ENCODE measurements around the gene GMDS. TPM values are rescaled to one million over a fixed set of nuclear protein-coding genes. Genes with fewer than 3 reads are reported as not detected.

The GMDS gene
- total RNA-seq, 1 experiment from 2014 or later, result 27.6 TPM

GRCh38 chr6:1729133-1729749, 516.2 kb downstream of the GMDS start:
- Histone ChIP-seq H3K9ac (ENCODE audit: extremely low read depth, insufficient read length, low read length) (no peak overlapping the region), H3K23me2 (ENCODE audit: insufficient read length, low read depth, low read length, poor library complexity, severe bottlenecking) (no peaks in the 10 kb centered on the region), H3K56ac (ENCODE audit: insufficient read length, low read depth, low read length) (no peak overlapping the region), H2AK5ac (ENCODE audit: insufficient read length, low read length) (no peak overlapping the region), H3K4ac (ENCODE audit: low read depth, low read length) (no peak overlapping the region), H2BK5ac (ENCODE audit: insufficient read length, low read length) (no peak overlapping the region), H2BK15ac (ENCODE audit: low read depth, low read length) (no peak overlapping the region), H2AFZ (ENCODE audit: low read length) (no peak overlapping the region), H3K23ac (ENCODE audit: insufficient read length, low read depth, low read length) (no peak overlapping the region), H2BK120ac (ENCODE audit: low read depth, low read length, poor library complexity, severe bottlenecking) (no peak overlapping the region), H3K27ac (ENCODE audit: insufficient read length, low read depth, low read length) (no peak overlapping the region), H3K79me2 (ENCODE audit: insufficient read depth, low read length) (no peaks in the 10 kb centered on the region), H3K79me1 (ENCODE audit: insufficient read depth, low read depth, low read length, poor library complexity, severe bottlenecking) (no peaks in the 10 kb centered on the region), H2BK12ac (ENCODE audit: insufficient read length, low read depth, low read length) (no peak overlapping the region), H3K4me1 (ENCODE audit: insufficient read depth, low read length) (0 out of 2 replicates have a peak, but pooled peaks cover 2% of the 10 kb centered on the region), H3K9me3 (ENCODE audit: control insufficient read depth, low read depth, low read length) (no peaks in the 10 kb centered on the region), H4K5ac (ENCODE audit: insufficient read length, low read depth, low read length) (no peak overlapping the region), H3K27me3 (ENCODE audit: insufficient read depth, low read length) (no peaks in the 10 kb centered on the region), H3K18ac (ENCODE audit: insufficient read length, low read depth, low read length) (no peak overlapping the region), H4K91ac (ENCODE audit: insufficient read length, low read depth, low read length) (no peak overlapping the region), H3K4me2 (ENCODE audit: insufficient read depth, insufficient read length, low read length) (no peak overlapping the region), H2BK20ac (ENCODE audit: low read depth, low read length, poor library complexity, severe bottlenecking) (no peak overlapping the region), H3T11ph (ENCODE audit: low read length) (no peak overlapping the region), H3K14ac (ENCODE audit: insufficient read depth, low read length) (no peak overlapping the region), H4K8ac (replicated peaks; ENCODE audit: insufficient read length, low read depth, low read length) (no peak overlapping the region), H4K20me1 (ENCODE audit: control insufficient read depth, insufficient read depth, insufficient read length) (no peaks in the 10 kb centered on the region)
- no peak overlapping the region for H3K4me3 Mint-ChIP-seq
- H3K36me3 Mint-ChIP-seq (ENCODE audit: insufficient read depth in 1 of 3, low read depth in 3 of 3), result no peaks in the 10 kb centered on the region; a peak in 1 of 7 replicates
- peaks cover 28 to 33% of the 10 kb centered on the region in 2 experiments for H3K4me1 Mint-ChIP-seq
- DNase-seq, result no peak
- H3K27me3 Mint-ChIP-seq (ENCODE audit: low read depth), result no peaks in the 10 kb centered on the region; the same call in 1 of the 2 replicates
- H3K27ac Mint-ChIP-seq, result no peak overlapping the region
- WGBS (ENCODE audit: extremely low coverage, insufficient read length, low lambda C conversion rate), result no CpG with 5 or more reads among the region's 7 CpGs
- H3K9me3 Mint-ChIP-seq, result no peaks in the 10 kb centered on the region; a peak in 1 of 5 replicates
- TF ChIP-seq, protein P1, sequence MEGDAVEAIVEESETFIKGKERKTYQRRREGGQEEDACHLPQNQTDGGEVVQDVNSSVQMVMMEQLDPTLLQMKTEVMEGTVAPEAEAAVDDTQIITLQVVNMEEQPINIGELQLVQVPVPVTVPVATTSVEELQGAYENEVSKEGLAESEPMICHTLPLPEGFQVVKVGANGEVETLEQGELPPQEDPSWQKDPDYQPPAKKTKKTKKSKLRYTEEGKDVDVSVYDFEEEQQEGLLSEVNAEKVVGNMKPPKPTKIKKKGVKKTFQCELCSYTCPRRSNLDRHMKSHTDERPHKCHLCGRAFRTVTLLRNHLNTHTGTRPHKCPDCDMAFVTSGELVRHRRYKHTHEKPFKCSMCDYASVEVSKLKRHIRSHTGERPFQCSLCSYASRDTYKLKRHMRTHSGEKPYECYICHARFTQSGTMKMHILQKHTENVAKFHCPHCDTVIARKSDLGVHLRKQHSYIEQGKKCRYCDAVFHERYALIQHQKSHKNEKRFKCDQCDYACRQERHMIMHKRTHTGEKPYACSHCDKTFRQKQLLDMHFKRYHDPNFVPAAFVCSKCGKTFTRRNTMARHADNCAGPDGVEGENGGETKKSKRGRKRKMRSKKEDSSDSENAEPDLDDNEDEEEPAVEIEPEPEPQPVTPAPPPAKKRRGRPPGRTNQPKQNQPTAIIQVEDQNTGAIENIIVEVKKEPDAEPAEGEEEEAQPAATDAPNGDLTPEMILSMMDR (conservative IDR thresholded peaks at IDR 0.05), result no peak
